Keratinocyte (primary cell): Measurements from ENCODE around the gene SLC26A2.

ENCODE experiments used
- EZH2 ChIP-seq: IDR thresholded peaks from one replicate; pipeline ENCODE4 v1.6.1; 2012; ENCODE audit warnings: inconsistent platforms, mild to moderate bottlenecking, low read length, moderate library complexity
- TF ChIP-seq, protein P1 (sequence below), 3 experiments: IDR thresholded peaks in 1 of 3; conservative IDR thresholded peaks in 1 of 3; optimal IDR thresholded peaks in 1 of 3; 2 replicates in 2 of 3; 3 replicates in 1 of 3; pipeline versions ENCODE3 to v1.5.1; 2011; ENCODE audit warnings: low read length in 3 of 3, mild to moderate bottlenecking in 3 of 3, moderate library complexity in 2 of 3, control low read depth in 1 of 3, inconsistent platforms in 1 of 3; ENCODE audit not compliant: insufficient read depth in 2 of 3; ENCODE audit errors: extremely low read depth in 1 of 3

GRCh38 chr5:149940941-149941644, 19.5 kb upstream of the SLC26A2 start:
- TF ChIP-seq, protein P1, sequence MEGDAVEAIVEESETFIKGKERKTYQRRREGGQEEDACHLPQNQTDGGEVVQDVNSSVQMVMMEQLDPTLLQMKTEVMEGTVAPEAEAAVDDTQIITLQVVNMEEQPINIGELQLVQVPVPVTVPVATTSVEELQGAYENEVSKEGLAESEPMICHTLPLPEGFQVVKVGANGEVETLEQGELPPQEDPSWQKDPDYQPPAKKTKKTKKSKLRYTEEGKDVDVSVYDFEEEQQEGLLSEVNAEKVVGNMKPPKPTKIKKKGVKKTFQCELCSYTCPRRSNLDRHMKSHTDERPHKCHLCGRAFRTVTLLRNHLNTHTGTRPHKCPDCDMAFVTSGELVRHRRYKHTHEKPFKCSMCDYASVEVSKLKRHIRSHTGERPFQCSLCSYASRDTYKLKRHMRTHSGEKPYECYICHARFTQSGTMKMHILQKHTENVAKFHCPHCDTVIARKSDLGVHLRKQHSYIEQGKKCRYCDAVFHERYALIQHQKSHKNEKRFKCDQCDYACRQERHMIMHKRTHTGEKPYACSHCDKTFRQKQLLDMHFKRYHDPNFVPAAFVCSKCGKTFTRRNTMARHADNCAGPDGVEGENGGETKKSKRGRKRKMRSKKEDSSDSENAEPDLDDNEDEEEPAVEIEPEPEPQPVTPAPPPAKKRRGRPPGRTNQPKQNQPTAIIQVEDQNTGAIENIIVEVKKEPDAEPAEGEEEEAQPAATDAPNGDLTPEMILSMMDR (optimal IDR thresholded peaks at IDR 0.05 in 1 of 3, IDR thresholded peaks at IDR 0.05 in 1 of 3, conservative IDR thresholded peaks at IDR 0.05 in 1 of 3; ENCODE audit: extremely low read depth in 1 of 3, insufficient read depth in 2 of 3, low read length in 3 of 3): no peak
- no peak for TF ChIP-seq EZH2
